ENCODE measurements around the gene PGK1. TPM values are rescaled to one million over a fixed set of nuclear protein-coding genes. Genes with fewer than 3 reads are reported as not detected.
"Not testable (repeated sequence)": the region's sequence is repeated elsewhere in the genome, so short reads cannot be mapped to it uniquely, and the experiment has no call there.

Gene PGK1
- total RNA-seq, 1 donor from 2014 or later: 606 TPM

GRCh38 chrX:78124307-78124706 is 20.3 kb downstream of the PGK1 start:
- H3K4me1 ChIP-seq (ENCODE audit: insufficient read depth, low read length): peaks cover 9% of the 10 kb centered on the region
- H3K79me2 ChIP-seq (ENCODE audit: insufficient read depth, low read length): peaks cover 19% of the 10 kb centered on the region
- H3K27me3 ChIP-seq (ENCODE audit: insufficient read depth, low read length): no peaks in the 10 kb centered on the region
- H3K27me3 Mint-ChIP-seq (ENCODE audit: low read depth, unreplicated experiment): no peaks in the 10 kb centered on the region
- H3K9me3 ChIP-seq (ENCODE audit: insufficient read depth, low read depth, low read length): no peaks in the 10 kb centered on the region
- H3K4me1 Mint-ChIP-seq (ENCODE audit: low read depth, unreplicated experiment): peaks cover 6% of the 10 kb centered on the region
- no peak overlapping the region for H3K4me3 ChIP-seq (ENCODE audit: insufficient read depth, low read depth, low read length)
- peaks cover 32% of the 10 kb centered on the region for H3K36me3 ChIP-seq (ENCODE audit: insufficient read depth, low read length)
- H2AFZ ChIP-seq (ENCODE audit: low read depth, low read length): no peak overlapping the region
- H3K27ac Mint-ChIP-seq (ENCODE audit: unreplicated experiment): peak overlapping the region; percentile 34
- no peak overlapping the region for H3K4me3 Mint-ChIP-seq (ENCODE audit: unreplicated experiment)
- H3K4me2 ChIP-seq (ENCODE audit: low read length): no peak overlapping the region
- peaks cover 4% of the 10 kb centered on the region for H3K36me3 Mint-ChIP-seq (ENCODE audit: low read depth, unreplicated experiment)
- H3K9ac ChIP-seq (ENCODE audit: low read length): no peak overlapping the region
- H3K27ac ChIP-seq (ENCODE audit: low read depth, low read length): no peak overlapping the region
- peaks cover 32% of the 10 kb centered on the region for H4K20me1 ChIP-seq (ENCODE audit: insufficient read depth, low read length)
- no peak for TF ChIP-seq EZH2 (IDR thresholded peaks at IDR 0.05; ENCODE audit: insufficient read depth, low read length)
- TF ChIP-seq, protein P1, sequence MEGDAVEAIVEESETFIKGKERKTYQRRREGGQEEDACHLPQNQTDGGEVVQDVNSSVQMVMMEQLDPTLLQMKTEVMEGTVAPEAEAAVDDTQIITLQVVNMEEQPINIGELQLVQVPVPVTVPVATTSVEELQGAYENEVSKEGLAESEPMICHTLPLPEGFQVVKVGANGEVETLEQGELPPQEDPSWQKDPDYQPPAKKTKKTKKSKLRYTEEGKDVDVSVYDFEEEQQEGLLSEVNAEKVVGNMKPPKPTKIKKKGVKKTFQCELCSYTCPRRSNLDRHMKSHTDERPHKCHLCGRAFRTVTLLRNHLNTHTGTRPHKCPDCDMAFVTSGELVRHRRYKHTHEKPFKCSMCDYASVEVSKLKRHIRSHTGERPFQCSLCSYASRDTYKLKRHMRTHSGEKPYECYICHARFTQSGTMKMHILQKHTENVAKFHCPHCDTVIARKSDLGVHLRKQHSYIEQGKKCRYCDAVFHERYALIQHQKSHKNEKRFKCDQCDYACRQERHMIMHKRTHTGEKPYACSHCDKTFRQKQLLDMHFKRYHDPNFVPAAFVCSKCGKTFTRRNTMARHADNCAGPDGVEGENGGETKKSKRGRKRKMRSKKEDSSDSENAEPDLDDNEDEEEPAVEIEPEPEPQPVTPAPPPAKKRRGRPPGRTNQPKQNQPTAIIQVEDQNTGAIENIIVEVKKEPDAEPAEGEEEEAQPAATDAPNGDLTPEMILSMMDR (IDR thresholded peaks at IDR 0.05; ENCODE audit: insufficient read depth, low read depth, low read length): no peak
- DNase-seq (ENCODE audit: low read depth) (no peak), FAIRE-seq (peak; percentile 99)
- H3K9me3 Mint-ChIP-seq (ENCODE audit: unreplicated experiment): no peaks in the 10 kb centered on the region

- H4K20me1 ChIP-seq (ENCODE audit: insufficient read depth, low read length): peaks cover 32% of the 10 kb centered on the region
These were observed 21.1 kb downstream of the PGK1 start for GRCh38 chrX:78125148-78125547.

DNA sequence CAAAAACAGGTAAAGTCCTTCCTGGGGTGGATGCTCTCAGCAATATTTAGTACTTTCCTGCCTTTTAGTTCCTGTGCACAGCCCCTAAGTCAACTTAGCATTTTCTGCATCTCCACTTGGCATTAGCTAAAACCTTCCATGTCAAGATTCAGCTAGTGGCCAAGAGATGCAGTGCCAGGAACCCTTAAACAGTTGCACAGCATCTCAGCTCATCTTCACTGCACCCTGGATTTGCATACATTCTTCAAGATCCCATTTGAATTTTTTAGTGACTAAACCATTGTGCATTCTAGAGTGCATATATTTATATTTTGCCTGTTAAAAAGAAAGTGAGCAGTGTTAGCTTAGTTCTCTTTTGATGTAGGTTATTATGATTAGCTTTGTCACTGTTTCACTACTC is 21.7 kb downstream of the PGK1 start:
- not testable (repeated sequence) for H3K36me3 Mint-ChIP-seq (ENCODE audit: low read depth, unreplicated experiment); H3K9me3 Mint-ChIP-seq (ENCODE audit: unreplicated experiment); H2AFZ ChIP-seq (ENCODE audit: low read depth, low read length); H3K4me1 ChIP-seq (ENCODE audit: insufficient read depth, low read length); H3K4me3 ChIP-seq (ENCODE audit: insufficient read depth, low read depth, low read length); H3K4me2 ChIP-seq (ENCODE audit: low read length); H3K4me1 Mint-ChIP-seq (ENCODE audit: low read depth, unreplicated experiment); H3K27ac ChIP-seq (ENCODE audit: low read depth, low read length); H3K9me3 ChIP-seq (ENCODE audit: insufficient read depth, low read depth, low read length); H3K27ac Mint-ChIP-seq (ENCODE audit: unreplicated experiment); H3K9ac ChIP-seq (ENCODE audit: low read length); H3K27me3 Mint-ChIP-seq (ENCODE audit: low read depth, unreplicated experiment); H3K4me3 Mint-ChIP-seq (ENCODE audit: unreplicated experiment); DNase-seq (ENCODE audit: low read depth); H3K27me3 ChIP-seq (ENCODE audit: insufficient read depth, low read length)
- peak; percentile 97 for FAIRE-seq
- peaks cover 27% of the 10 kb centered on the region for H4K20me1 ChIP-seq (ENCODE audit: insufficient read depth, low read length)
- peaks cover 36% of the 10 kb centered on the region for H3K36me3 ChIP-seq (ENCODE audit: insufficient read depth, low read length)
- H3K79me2 ChIP-seq (ENCODE audit: insufficient read depth, low read length): peaks cover 18% of the 10 kb centered on the region

More at GRCh38 chrX:78125148-78125547, 21.1 kb downstream of the PGK1 start:
- Histone ChIP-seq H3K27me3 (ENCODE audit: insufficient read depth, low read length) (no peaks in the 10 kb centered on the region), H3K9me3 (ENCODE audit: insufficient read depth, low read depth, low read length) (no peaks in the 10 kb centered on the region), H3K4me1 (ENCODE audit: insufficient read depth, low read length) (peaks cover 9% of the 10 kb centered on the region), H3K9ac (ENCODE audit: low read length) (no peak overlapping the region), H3K27ac (ENCODE audit: low read depth, low read length) (no peak overlapping the region), H3K4me3 (ENCODE audit: insufficient read depth, low read depth, low read length) (no peak overlapping the region), H2AFZ (ENCODE audit: low read depth, low read length) (no peak overlapping the region), H3K4me2 (ENCODE audit: low read length) (no peak overlapping the region), H3K36me3 (ENCODE audit: insufficient read depth, low read length) (peaks cover 35% of the 10 kb centered on the region), H3K79me2 (ENCODE audit: insufficient read depth, low read length) (peaks cover 19% of the 10 kb centered on the region)
- Mint-ChIP-seq H3K36me3 (ENCODE audit: low read depth, unreplicated experiment) (peaks cover 4% of the 10 kb centered on the region), H3K4me1 (ENCODE audit: low read depth, unreplicated experiment) (peaks cover 6% of the 10 kb centered on the region), H3K4me3 (ENCODE audit: unreplicated experiment) (no peak overlapping the region), H3K27ac (ENCODE audit: unreplicated experiment) (no peak overlapping the region), H3K9me3 (ENCODE audit: unreplicated experiment) (no peaks in the 10 kb centered on the region), H3K27me3 (ENCODE audit: low read depth, unreplicated experiment) (no peaks in the 10 kb centered on the region)
- FAIRE-seq: no peak
- no peak for DNase-seq (ENCODE audit: low read depth)
- TF ChIP-seq EZH2 (IDR thresholded peaks at IDR 0.05; ENCODE audit: insufficient read depth, low read length): no peak
- TF ChIP-seq, protein P1 (IDR thresholded peaks at IDR 0.05; ENCODE audit: insufficient read depth, low read depth, low read length): no peak
